Ovary (tissue), 9 donors: ENCODE measurements around the gene NDC1. TPM values are rescaled to one million over a fixed set of nuclear protein-coding genes. Genes with fewer than 3 reads are reported as not detected.

Experiments
- DNase-seq, 5 donors: peaks; one replicate each; pipeline ENCODE4 v3.0.0-alpha.2; 2019 to 2020
- H3K27ac ChIP-seq, 2 donors: fragments of 200-600 bp; one replicate each; pipeline versions ENCODE4 v1.5.1 to v1.8.0; 2019 to 2022
- H3K27me3 ChIP-seq: fragments of 200-600 bp; one replicate; pipeline ENCODE4 v1.8.0; 2022
- H3K36me3 ChIP-seq: fragments of 200-600 bp; sonication (generic); one replicate; pipeline ENCODE4 v1.5.1; 2019
- H3K4me1 ChIP-seq: one replicate; pipeline ENCODE4 v1.8.1; 2013; ENCODE audit warnings: mild to moderate bottlenecking, moderate library complexity; ENCODE audit not compliant: insufficient read depth
- H3K4me3 ChIP-seq: fragments of 200-600 bp; sonication (generic); one replicate; pipeline ENCODE4 v1.5.1; 2017
- H3K9me3 ChIP-seq, 2 donors: fragments of 200-600 bp in 1 of 2; sonication (generic) in 1 of 2; one replicate each; pipeline versions ENCODE4 v1.5.1 to v1.8.1; 2013 to 2019; ENCODE audit warnings: mild to moderate bottlenecking in 1 of 2, moderate library complexity in 1 of 2
- EP300 ChIP-seq: sonication (generic); formaldehyde crosslinking; IDR thresholded peaks from one replicate; pipeline ENCODE4 v1.6.1; 2017; ENCODE audit warnings: antibody characterized with exemption
- POLR2A ChIP-seq: fragments of 450-650 bp; IDR thresholded peaks from one replicate; pipeline ENCODE4 v1.6.1; 2017; ENCODE audit warnings: antibody characterized with exemption, mild to moderate bottlenecking, moderate library complexity
- WGBS, 3 donors: extraction: QIAGEN DNeasy Blood & Tissue Kit in 1 of 3; methylation state at CpG; one replicate each; pipeline versions ENCODE4 v1.1.5 to v1.1.7; 2013 to 2017; 5-methylcytosine and 5-hydroxymethylcytosine counted together
- intact Hi-C, 4 donors: fragments of 100-400 bp; cut with DNase I; formaldehyde crosslinking; loops; one replicate each; pipeline versions ENCODE4 v1.11.0 to v1.15.1; 2022 to 2023
- polyA plus RNA-seq, 2 donors: library from polyadenylated mRNA; stranded (reverse); fragments of 200-250 nt in 1 of 2; fragments of 350-450 nt in 1 of 2; fragmentation: Illumina TruSeq in 1 of 2; extraction: RNeasy Lipid Tissue Mini Kit (QIAGEN cat#74804) in 1 of 2; gene quantifications; one replicate each; pipeline ENCODE4 v1.2.3, GENCODE V29; 2013 to 2014
- total RNA-seq, 7 donors: library from RNA; depleted of rRNA in 2 of 7; stranded (reverse); fragments of >200 nt in 2 of 7; fragmentation: NEBNext Ultra II Directional in 3 of 7; extraction: Animal tissue kit (Norgen Biotek cat#: 25700) in 3 of 7; gene quantifications; one replicate each; pipeline versions ENCODE4 v1.1.0 to v1.2.4, GENCODE V29; 2016 to 2023
- TF ChIP-seq, protein P1 (sequence below), 3 donors: fragments of 450-650 bp in 2 of 3; fragments of 200-600 bp in 1 of 3; IDR thresholded peaks; one replicate each; pipeline versions ENCODE4 v1.5.1 to v1.8.0; 2016 to 2022; ENCODE audit warnings: antibody characterized with exemption in 3 of 3, mild to moderate bottlenecking in 1 of 3
- donor health status: DM: no; HTN: no; CAD: no; lungs with moderate emphysema.
- donor health status: DM: no; HTN: no; CAD: no.
- donor health status: Bipolar disorder and iron deficiency.
- donor health status: DM: yes; HTN: yes; CAD: no.
- donor health status: DM: no; HTN: no; CAD: no.
- donor health status: DM: yes; HTN: yes; CAD: no.

The NDC1 gene
- total and polyA plus RNA-seq, 9 donors: 4.3 to 11.9 (median 8.6) TPM

DNA sequence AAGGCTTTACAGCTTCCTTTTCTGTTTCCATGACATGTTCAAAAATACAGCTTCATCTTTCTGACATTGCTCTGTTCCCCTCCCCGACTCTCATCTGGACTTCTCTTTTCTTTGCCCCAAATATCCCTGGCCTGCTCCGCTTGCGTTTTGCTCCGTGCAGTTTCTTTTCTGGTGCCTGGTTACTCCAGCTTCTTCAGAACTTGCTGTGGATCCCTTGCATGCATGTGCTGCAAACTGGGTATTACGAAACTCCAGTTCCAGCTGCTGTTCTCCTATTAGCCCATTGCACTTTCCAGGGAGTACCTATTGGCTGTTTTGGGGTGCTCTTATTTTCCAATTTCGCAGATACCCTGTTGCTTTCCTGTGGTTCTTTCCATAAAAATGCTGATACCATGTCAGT is 9.9 kb upstream of the NDC1 start:
- 83 to 92% (median 88%) methylated on average over 6 of the region's 6 CpGs for WGBS, 3 donors
- intact Hi-C loops: no loop called here
- no peaks in the 10 kb centered on the region for H3K4me1 ChIP-seq
- H3K27ac ChIP-seq: no peak overlapping the region
- no peaks in the 10 kb centered on the region for H3K9me3 ChIP-seq
- no peak for DNase-seq
- no peaks in the 10 kb centered on the region for H3K36me3 ChIP-seq
- TF ChIP-seq POLR2A: no peak
- TF ChIP-seq, protein P1, sequence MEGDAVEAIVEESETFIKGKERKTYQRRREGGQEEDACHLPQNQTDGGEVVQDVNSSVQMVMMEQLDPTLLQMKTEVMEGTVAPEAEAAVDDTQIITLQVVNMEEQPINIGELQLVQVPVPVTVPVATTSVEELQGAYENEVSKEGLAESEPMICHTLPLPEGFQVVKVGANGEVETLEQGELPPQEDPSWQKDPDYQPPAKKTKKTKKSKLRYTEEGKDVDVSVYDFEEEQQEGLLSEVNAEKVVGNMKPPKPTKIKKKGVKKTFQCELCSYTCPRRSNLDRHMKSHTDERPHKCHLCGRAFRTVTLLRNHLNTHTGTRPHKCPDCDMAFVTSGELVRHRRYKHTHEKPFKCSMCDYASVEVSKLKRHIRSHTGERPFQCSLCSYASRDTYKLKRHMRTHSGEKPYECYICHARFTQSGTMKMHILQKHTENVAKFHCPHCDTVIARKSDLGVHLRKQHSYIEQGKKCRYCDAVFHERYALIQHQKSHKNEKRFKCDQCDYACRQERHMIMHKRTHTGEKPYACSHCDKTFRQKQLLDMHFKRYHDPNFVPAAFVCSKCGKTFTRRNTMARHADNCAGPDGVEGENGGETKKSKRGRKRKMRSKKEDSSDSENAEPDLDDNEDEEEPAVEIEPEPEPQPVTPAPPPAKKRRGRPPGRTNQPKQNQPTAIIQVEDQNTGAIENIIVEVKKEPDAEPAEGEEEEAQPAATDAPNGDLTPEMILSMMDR (IDR thresholded peaks at IDR 0.05): no peak
- no peak for TF ChIP-seq EP300
- no peaks in the 10 kb centered on the region for H3K27me3 ChIP-seq
- H3K4me3 ChIP-seq: no peak overlapping the region

DNA sequence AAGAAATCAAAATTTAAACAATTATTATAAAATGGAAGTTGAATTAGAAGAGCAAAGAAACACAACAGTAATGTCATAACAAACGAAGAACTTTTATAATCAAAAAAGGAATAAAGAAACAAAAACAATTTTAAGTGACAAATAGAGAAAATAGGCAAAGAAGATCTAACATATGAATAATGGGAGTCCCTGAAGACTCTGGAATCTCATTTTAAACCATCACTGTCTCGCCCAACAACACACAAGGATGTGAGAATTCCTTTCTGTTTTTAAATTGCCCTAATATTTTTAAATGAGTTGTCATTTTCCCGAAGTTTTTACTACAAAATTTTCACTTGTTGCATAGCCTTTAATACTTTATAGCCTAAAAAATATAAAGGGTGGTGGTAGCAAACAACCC is 4.3 kb upstream of the NDC1 start:
- WGBS, 3 donors: 82 to 90% (median 84%) methylated on average over 3 of the region's 3 CpGs
- intact Hi-C loops: no loop called here
- no peak overlapping the region for H3K4me3 ChIP-seq
- no peaks in the 10 kb centered on the region for H3K36me3 ChIP-seq
- no peak overlapping the region for H3K27ac ChIP-seq
- H3K4me1 ChIP-seq: peaks cover under 1% of the 10 kb centered on the region
- no peaks in the 10 kb centered on the region for H3K27me3 ChIP-seq
- TF ChIP-seq, protein P1 (IDR thresholded peaks at IDR 0.05): no peak
- DNase-seq: no peak
- no peaks in the 10 kb centered on the region for H3K9me3 ChIP-seq

DNA sequence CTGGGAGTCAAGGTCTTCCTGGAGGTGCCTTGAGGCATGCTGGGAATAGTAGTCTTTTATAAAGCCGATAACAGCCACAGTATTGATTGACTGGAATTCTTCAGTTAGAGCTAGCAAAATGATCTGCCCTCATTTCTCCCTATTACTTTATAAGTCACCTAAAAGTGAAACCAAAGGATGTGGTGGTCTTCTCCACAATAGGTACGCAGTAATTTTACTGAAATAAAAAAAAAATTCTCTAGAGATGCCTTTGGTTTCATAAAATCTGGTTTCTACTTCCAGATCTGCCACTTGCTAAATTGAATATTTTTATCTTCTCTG is 518 bp upstream of the NDC1 start:
- Histone ChIP-seq H3K36me3 (no peaks in the 10 kb centered on the region), H3K9me3 (no peaks in the 10 kb centered on the region), H3K4me3 (peak overlapping the region; percentile 70), H3K27me3 (no peaks in the 10 kb centered on the region), H3K4me1 (peaks cover 3% of the 10 kb centered on the region), H3K27ac (peak overlapping the region in 1 of 2 donors; percentile 98)
- intact Hi-C loops: no loop called here
- TF ChIP-seq, protein P1 (IDR thresholded peaks at IDR 0.05): no peak
- no peak for TF ChIP-seq EP300
- no peak for TF ChIP-seq POLR2A
- 3 to 9% (median 5%) methylated on average over 2 of the region's 2 CpGs for WGBS, 3 donors
- DNase-seq: no peak

DNA sequence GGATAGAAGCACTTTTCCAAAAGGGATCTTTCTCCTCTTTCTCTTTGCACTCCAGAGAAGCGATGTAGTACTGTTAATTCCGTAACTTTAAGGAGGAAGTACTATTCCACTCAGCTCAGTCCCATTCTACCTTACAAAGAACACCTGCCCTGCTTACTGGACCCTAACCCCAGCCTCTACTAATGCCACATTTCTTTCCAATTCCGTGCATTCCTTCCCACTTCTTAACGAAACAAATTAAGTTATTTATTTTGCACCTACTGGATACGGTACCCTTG is 511 bp downstream of the NDC1 start:
- DNase-seq: no peak
- TF ChIP-seq POLR2A: no peak
- TF ChIP-seq, protein P1 (IDR thresholded peaks at IDR 0.05): no peak
- TF ChIP-seq EP300: no peak
- intact Hi-C loops: no loop called here
- H3K27ac ChIP-seq: no peak overlapping the region
- H3K36me3 ChIP-seq: no peaks in the 10 kb centered on the region
- WGBS, 3 donors: 0 to 1% (median 0%) methylated on average over 5 of the region's 5 CpGs
- peak overlapping the region; percentile 70 for H3K4me3 ChIP-seq
- H3K4me1 ChIP-seq: peaks cover 3% of the 10 kb centered on the region
- no peaks in the 10 kb centered on the region for H3K27me3 ChIP-seq
- H3K9me3 ChIP-seq: no peaks in the 10 kb centered on the region

DNA sequence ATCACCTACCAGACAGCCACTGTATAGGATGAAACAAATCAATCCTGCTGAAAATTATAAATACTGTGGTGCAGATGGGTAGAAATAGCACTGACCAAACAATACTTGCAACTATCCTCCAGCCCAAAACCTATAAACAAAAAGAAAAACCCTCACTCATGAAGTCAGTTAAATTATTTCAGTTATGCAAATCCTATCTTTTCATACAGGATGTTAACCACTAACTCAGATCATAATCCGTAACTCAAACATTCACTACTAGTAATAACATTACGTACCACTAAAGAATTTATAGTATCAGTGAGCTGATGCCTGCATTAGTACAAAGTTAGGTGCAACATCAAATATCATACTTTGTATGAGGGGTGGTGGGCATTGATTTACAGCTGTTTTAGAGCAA is 2.6 kb downstream of the NDC1 start:
- H3K9me3 ChIP-seq: no peaks in the 10 kb centered on the region
- intact Hi-C loops: no loop called here
- no peak overlapping the region for H3K4me3 ChIP-seq
- DNase-seq: no peak
- H3K27ac ChIP-seq: no peak overlapping the region
- no peak for TF ChIP-seq POLR2A
- TF ChIP-seq, protein P1 (IDR thresholded peaks at IDR 0.05): no peak
- TF ChIP-seq EP300: no peak
- H3K36me3 ChIP-seq: no peaks in the 10 kb centered on the region
- H3K27me3 ChIP-seq: no peaks in the 10 kb centered on the region
- 87 to 93% (median 89%) methylated on average over 2 of the region's 2 CpGs for WGBS, 3 donors
- H3K4me1 ChIP-seq: peaks cover 3% of the 10 kb centered on the region
